HepG2 (cell line): ENCODE measurements around the gene RBL1. TPM values are rescaled to one million over a fixed set of nuclear protein-coding genes. Genes with fewer than 3 reads are reported as not detected.

Experiments
- FOXO1 ChIP-seq: sonication (generic); formaldehyde crosslinking; IDR thresholded peaks from 2 replicates; pipeline ENCODE4 v1.4.0; 2020; ENCODE audit warnings: missing genetic modification reagents
- GTF3A ChIP-seq: sonication (generic); formaldehyde crosslinking; conservative IDR thresholded peaks from 2 replicates; pipeline ENCODE4 v1.4.0; 2020; ENCODE audit warnings: mild to moderate bottlenecking, missing genetic modification reagents
- HOXA5 ChIP-seq: sonication (generic); formaldehyde crosslinking; IDR thresholded peaks from 2 replicates; pipeline ENCODE4 v1.4.0; 2020; ENCODE audit warnings: missing genetic modification reagents
- IKZF1 ChIP-seq: fragments of 450-650 bp; IDR thresholded peaks from 2 replicates; pipeline ENCODE4 v1.7.1; 2016
- JUND ChIP-seq: sonication (generic); formaldehyde crosslinking; IDR thresholded peaks from 2 replicates; pipeline ENCODE4 v1.8.0; 2022; ENCODE audit warnings: mild to moderate bottlenecking, missing genetic modification reagents
- MAFF ChIP-seq: IDR thresholded peaks from 2 replicates; pipeline ENCODE4 v1.6.1; 2011; ENCODE audit warnings: low read depth, low read length, improper control_type of control experiment
- MEIS1 ChIP-seq: sonication (generic); formaldehyde crosslinking; IDR thresholded peaks from 2 replicates; pipeline ENCODE4 v1.9.0; 2021; ENCODE audit warnings: mild to moderate bottlenecking, missing genetic modification reagents, moderate library complexity, borderline replicate concordance
- MZF1 ChIP-seq: sonication (generic); formaldehyde crosslinking; IDR thresholded peaks from 2 replicates; pipeline ENCODE4 v1.8.1; 2023; ENCODE audit warnings: mild to moderate bottlenecking, missing genetic modification reagents, borderline replicate concordance
- NCOR1 ChIP-seq: fragments of 200-600 bp; sonication (generic); IDR thresholded peaks from 2 replicates; pipeline ENCODE4 v1.7.0; 2017; ENCODE audit warnings: antibody characterized with exemption, low read length, borderline replicate concordance
- NFYC ChIP-seq: IDR thresholded peaks from 2 replicates; pipeline ENCODE4 v1.6.1; 2016; ENCODE audit warnings: missing genetic modification reagents, missing compliant biosample characterization
- NR2F6 ChIP-seq, 2 experiments: IDR thresholded peaks; 2 replicates each; pipeline ENCODE4 v1.6.1; 2016; ENCODE audit warnings: antibody characterized with exemption in 1 of 2, mild to moderate bottlenecking in 1 of 2
- PCBP2 ChIP-seq: fragments of 200-400 bp; formaldehyde crosslinking; optimal IDR thresholded peaks from 2 replicates; pipeline ENCODE3; 2018; ENCODE audit warnings: low read length, low read depth; ENCODE audit not compliant: poor library complexity, severe bottlenecking
- PHF20 ChIP-seq: sonication (generic); formaldehyde crosslinking; IDR thresholded peaks from 2 replicates; pipeline ENCODE4 v1.5.0; 2020; ENCODE audit warnings: mild to moderate bottlenecking, missing genetic modification reagents
- POLR2AphosphoS2 ChIP-seq: IDR thresholded peaks from 2 replicates; pipeline ENCODE4 v1.6.1; 2011; ENCODE audit warnings: low read depth, low read length, improper control_type of control experiment
- SMAD9 ChIP-seq: sonication (generic); formaldehyde crosslinking; IDR thresholded peaks from 2 replicates; pipeline ENCODE4 v1.5.1; 2020; ENCODE audit warnings: mild to moderate bottlenecking, missing genetic modification reagents
- SMC3 ChIP-seq: IDR thresholded peaks from 2 replicates; pipeline ENCODE4 v1.6.1; 2011; ENCODE audit warnings: low read length, improper control_type of control experiment
- TCF7L2 ChIP-seq: IDR thresholded peaks from 2 replicates; pipeline ENCODE4 v1.6.1; 2011; ENCODE audit warnings: mild to moderate bottlenecking, low read depth, low read length, moderate library complexity
- ZNF251 ChIP-seq: sonication (generic); formaldehyde crosslinking; IDR thresholded peaks from 2 replicates; pipeline ENCODE4 v1.9.0; 2021; ENCODE audit warnings: mild to moderate bottlenecking, missing genetic modification reagents
- ZNF484 ChIP-seq: sonication (generic); formaldehyde crosslinking; IDR thresholded peaks from 2 replicates; pipeline ENCODE4 v1.5.1; 2020; ENCODE audit warnings: mild to moderate bottlenecking, low read depth, missing genetic modification reagents, borderline replicate concordance
- ZNF724P ChIP-seq: sonication (generic); formaldehyde crosslinking; IDR thresholded peaks from 2 replicates; pipeline ENCODE4 v1.8.0; 2022; ENCODE audit warnings: missing genetic modification reagents, borderline replicate concordance
- polyA plus RNA-seq, 8 experiments: library from polyadenylated mRNA; depleted of rRNA in 3 of 8; stranded (reverse) in 7 of 8; unstranded in 1 of 8; fragments of >200 nt; fragmentation: Illumina TruSeq in 4 of 8; extraction: Trizol in 4 of 8; gene quantifications; 2 replicates each; pipeline versions ENCODE4 v1.2.1 to v1.2.3, GENCODE V29; 2011 to 2016; ENCODE audit warnings: low read depth in 4 of 8, missing spikeins in 1 of 8, mixed read lengths in 1 of 8; ENCODE audit not compliant: insufficient read depth in 1 of 8
- total RNA-seq, 5 experiments: library from RNA; depleted of rRNA; stranded (reverse); fragments of >200 nt; fragmentation: Illumina TruSeq; extraction: Trizol; gene quantifications; 2 replicates each; pipeline ENCODE4 v1.2.3, GENCODE V29; 2016; ENCODE audit warnings: low read depth in 1 of 5
- TF ChIP-seq, protein P1 (sequence below): sonication (generic); formaldehyde crosslinking; IDR thresholded peaks from 2 replicates; pipeline ENCODE4 v1.4.0; 2020; ENCODE audit warnings: missing genetic modification reagents
- TF ChIP-seq, protein P2 (sequence below): sonication (generic); formaldehyde crosslinking; IDR thresholded peaks from 2 replicates; pipeline ENCODE4 v1.5.0; 2020; ENCODE audit warnings: missing genetic modification reagents
- TF ChIP-seq, protein P3 (sequence below): sonication (generic); formaldehyde crosslinking; IDR thresholded peaks from 2 replicates; pipeline ENCODE4 v1.8.1; 2023; ENCODE audit warnings: mild to moderate bottlenecking, inconsistent platforms, moderate library complexity, missing genetic modification reagents, borderline replicate concordance

RBL1 gene
- total and polyA plus RNA-seq, 2 of the 13 experiments (the other 11 are each of a cell fraction or from before 2014, with no cell fraction given), result 6.0 to 27.5 TPM

DNA sequence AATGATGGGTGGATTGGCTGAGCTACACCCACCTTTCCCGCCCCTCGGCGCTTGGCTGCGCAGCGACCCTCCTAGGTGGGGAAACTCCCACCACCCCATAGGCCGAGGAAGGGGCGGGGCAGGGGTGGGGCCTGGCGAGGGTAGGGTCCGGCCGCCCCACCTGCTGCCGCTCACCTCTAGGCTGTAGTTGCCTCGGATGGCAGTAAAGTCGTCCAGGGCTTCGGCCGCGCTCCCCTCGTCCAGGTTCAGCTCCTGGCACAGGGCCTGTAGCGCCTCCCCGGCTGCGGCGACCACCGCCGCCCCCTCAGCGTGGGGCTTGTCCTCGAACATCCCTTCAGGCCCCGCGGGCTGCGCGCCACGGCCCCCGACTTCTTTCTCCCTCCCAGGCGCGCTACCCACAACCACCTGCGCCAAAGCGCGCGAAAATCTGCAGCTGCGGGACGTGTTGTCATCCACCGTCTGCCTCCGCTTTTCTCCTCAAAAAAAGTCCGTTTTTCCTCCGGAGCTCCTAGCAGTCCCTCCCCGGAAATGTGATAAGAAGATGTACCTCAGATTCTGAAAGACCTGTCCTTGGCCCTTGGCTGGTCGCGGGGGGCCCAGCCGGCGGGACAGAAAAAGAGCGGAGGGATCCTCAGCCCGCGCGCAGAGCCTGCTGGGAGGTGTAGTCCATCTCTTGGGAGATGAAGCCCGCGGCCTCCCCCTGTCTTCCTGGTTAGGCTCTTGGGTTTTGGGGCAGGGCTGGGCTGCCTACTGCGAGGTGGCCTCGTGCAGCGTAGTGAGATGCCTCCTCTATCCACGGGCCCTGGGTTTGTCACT lies at the start of gene RBL1 (continued):
- peak; percentile 83; the same call in 1 of the 2 replicates for TF ChIP-seq SMAD9
- TF ChIP-seq, protein P1, sequence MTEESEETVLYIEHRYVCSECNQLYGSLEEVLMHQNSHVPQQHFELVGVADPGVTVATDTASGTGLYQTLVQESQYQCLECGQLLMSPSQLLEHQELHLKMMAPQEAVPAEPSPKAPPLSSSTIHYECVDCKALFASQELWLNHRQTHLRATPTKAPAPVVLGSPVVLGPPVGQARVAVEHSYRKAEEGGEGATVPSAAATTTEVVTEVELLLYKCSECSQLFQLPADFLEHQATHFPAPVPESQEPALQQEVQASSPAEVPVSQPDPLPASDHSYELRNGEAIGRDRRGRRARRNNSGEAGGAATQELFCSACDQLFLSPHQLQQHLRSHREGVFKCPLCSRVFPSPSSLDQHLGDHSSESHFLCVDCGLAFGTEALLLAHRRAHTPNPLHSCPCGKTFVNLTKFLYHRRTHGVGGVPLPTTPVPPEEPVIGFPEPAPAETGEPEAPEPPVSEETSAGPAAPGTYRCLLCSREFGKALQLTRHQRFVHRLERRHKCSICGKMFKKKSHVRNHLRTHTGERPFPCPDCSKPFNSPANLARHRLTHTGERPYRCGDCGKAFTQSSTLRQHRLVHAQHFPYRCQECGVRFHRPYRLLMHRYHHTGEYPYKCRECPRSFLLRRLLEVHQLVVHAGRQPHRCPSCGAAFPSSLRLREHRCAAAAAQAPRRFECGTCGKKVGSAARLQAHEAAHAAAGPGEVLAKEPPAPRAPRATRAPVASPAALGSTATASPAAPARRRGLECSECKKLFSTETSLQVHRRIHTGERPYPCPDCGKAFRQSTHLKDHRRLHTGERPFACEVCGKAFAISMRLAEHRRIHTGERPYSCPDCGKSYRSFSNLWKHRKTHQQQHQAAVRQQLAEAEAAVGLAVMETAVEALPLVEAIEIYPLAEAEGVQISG, result peak; percentile 95
- peak; percentile 64 for TF ChIP-seq NFYC (CRISPR knock-in tag)
- peak; percentile 93 for TF ChIP-seq MZF1 (CRISPR knock-in tag)
- peak; percentile 98 for TF ChIP-seq MEIS1 (CRISPR knock-in tag)
- TF ChIP-seq ZNF484, result 0 out of 2 replicates have a peak, but pooled peaks have one; percentile 85
- no peak for TF ChIP-seq POLR2AphosphoS2
- 0 out of 2 replicates have a peak, but pooled peaks have one; percentile 47 for TF ChIP-seq JUND
- TF ChIP-seq ZNF251 (CRISPR knock-in tag), result peak; percentile 86; the same call in 1 of the 2 replicates
- TF ChIP-seq ZNF724P (CRISPR knock-in tag), result peak; percentile 96
- TF ChIP-seq SMC3, result no peak; the same call in 1 of the 2 replicates
- TF ChIP-seq NR2F6 (IDR thresholded peaks at IDR 0.05), result peak; percentile 80
- TF ChIP-seq NR2F6 (CRISPR knock-in tag; IDR thresholded peaks at IDR 0.05), result no peak; the same call in 1 of the 2 replicates
- peak; percentile 74; the same call in 1 of the 2 replicates for TF ChIP-seq FOXO1 (CRISPR knock-in tag)
- TF ChIP-seq MAFF, result 0 out of 2 replicates have a peak, but pooled peaks have one; percentile 3
- TF ChIP-seq, protein P2, sequence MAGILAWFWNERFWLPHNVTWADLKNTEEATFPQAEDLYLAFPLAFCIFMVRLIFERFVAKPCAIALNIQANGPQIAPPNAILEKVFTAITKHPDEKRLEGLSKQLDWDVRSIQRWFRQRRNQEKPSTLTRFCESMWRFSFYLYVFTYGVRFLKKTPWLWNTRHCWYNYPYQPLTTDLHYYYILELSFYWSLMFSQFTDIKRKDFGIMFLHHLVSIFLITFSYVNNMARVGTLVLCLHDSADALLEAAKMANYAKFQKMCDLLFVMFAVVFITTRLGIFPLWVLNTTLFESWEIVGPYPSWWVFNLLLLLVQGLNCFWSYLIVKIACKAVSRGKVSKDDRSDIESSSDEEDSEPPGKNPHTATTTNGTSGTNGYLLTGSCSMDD (CRISPR knock-in tag), result peak; percentile 91; the same call in 1 of the 2 replicates
- TF ChIP-seq, protein P3, sequence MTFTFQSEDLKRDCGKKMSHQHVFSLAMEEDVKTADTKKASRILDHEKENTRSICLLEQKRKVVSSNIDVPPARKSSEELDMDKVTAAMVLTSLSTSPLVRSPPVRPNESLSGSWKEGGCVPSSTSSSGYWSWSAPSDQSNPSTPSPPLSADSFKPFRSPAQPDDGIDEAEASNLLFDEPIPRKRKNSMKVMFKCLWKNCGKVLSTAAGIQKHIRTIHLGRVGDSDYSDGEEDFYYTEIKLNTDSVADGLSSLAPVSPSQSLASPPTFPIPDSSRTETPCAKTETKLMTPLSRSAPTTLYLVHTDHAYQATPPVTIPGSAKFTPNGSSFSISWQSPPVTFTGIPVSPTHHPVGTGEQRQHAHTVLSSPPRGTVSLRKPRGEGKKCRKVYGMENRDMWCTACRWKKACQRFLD, result peak; percentile 98
- TF ChIP-seq IKZF1, result no peak
- TF ChIP-seq PHF20 (CRISPR knock-in tag), result peak; percentile 90
- peak; percentile 99 for TF ChIP-seq GTF3A (CRISPR knock-in tag)
- peak; percentile 85; the same call in 1 of the 2 replicates for TF ChIP-seq NCOR1
- TF ChIP-seq HOXA5 (CRISPR knock-in tag), result peak; percentile 95
- TF ChIP-seq TCF7L2, result no peak
- TF ChIP-seq PCBP2, result no peak
